ENCODE results near the gene ALG3.
"Not testable (repeated sequence)": the region's sequence is repeated elsewhere in the genome, so short reads cannot be mapped to it uniquely, and the experiment has no call there.

The ALG3 gene

DNA sequence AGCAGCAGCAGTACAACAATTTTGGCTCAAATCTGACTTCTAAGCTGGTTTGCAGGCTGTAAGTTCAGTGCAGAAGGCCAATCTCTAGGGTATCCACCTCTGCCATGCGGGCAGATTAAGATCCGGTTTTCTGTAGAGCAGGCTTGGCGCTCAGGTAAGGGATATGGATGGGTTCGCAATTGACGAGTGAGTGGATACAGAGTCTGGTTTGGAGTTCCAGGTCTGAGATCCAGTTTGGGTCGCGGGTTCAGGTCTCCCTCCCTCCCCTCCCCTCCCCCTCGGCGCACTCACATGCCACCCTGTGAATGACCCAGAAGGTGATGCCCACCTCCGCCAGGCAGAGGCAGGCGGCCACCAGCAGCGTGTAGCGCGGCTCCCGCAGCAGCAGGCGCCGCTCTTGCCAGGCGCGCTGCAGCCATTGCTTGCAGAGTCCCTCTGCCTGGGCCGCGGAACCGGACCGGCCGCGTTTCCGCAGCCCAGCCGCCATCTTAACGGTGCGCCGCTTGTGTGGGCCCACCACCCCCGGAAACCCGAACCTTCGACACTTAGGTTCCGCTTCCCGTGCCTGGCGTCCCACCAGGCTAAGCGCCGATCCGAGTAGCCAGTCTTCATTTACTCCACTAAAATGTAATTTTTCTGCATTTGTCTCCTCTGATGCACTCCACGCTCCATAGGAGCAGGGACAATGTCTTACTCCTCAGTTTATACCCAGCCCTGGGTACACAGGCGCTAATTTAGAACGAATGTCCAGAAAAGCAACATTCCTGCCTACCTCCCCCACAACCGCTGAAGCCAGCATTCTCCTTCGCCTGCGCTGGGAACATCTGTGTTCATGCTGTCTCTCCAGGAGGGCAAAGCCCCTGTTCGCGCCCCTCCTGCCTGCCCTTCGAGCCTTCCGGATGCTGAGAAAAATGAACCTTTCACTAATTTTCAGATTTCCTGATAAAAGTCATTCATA lies at the start of gene ALG3:
Gene ALG3 (minus strand): TSS at position 509 of the 958 bp plus-strand sequence. CDS start 22 bp downstream, at position 487.
- DNase-seq (ENCODE audit: low read depth), result peak; percentile 60
- peak within 1 kb of the TSS; percentile 86 for H3K4me3 ChIP-seq (ENCODE audit: low read depth, low read length)

DNA sequence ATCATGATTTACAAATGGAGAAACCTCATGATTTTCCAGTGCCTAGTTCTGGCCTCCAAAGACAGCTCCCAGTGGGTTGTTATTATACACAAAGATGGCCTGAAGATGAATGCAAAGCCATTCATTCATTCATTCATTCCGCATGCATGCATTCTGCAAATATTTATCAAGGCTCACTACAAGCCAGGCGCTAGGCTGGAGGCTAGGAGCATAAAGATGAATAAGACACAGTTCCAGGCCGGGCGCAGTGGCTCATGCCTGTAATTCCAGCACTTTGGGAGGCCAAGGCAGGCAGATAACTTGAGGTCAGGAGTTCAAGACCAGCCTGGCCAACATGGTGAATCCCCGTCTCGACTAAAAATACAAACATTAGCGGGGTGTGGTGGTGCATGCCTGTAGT lies 47.9 kb upstream of the ALG3 start:
- no peak overlapping the region for H3K4me3 ChIP-seq (ENCODE audit: low read depth, low read length)
- DNase-seq (ENCODE audit: low read depth), result no peak

DNA sequence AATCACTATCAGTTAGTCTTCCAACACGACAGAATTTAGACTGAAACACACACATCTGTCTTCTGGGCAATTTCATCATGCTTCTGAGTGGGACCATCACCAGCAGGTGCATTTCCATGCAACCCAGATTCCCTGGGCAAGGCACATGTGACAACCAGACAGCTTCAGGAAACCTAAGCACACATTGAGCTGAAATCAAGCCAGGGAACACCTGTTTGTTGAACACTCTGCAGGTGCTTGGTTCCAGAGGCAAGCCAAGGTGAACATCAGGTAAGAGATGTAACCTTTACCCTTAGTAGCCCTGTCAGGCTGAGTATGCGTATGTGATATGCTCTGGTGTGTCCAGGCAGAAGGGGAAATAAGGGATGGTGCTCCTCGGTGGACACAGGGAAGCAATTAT lies 47.0 kb upstream of the ALG3 start:
- no peak overlapping the region for H3K4me3 ChIP-seq (ENCODE audit: low read depth, low read length)
- no peak for DNase-seq (ENCODE audit: low read depth)

DNA sequence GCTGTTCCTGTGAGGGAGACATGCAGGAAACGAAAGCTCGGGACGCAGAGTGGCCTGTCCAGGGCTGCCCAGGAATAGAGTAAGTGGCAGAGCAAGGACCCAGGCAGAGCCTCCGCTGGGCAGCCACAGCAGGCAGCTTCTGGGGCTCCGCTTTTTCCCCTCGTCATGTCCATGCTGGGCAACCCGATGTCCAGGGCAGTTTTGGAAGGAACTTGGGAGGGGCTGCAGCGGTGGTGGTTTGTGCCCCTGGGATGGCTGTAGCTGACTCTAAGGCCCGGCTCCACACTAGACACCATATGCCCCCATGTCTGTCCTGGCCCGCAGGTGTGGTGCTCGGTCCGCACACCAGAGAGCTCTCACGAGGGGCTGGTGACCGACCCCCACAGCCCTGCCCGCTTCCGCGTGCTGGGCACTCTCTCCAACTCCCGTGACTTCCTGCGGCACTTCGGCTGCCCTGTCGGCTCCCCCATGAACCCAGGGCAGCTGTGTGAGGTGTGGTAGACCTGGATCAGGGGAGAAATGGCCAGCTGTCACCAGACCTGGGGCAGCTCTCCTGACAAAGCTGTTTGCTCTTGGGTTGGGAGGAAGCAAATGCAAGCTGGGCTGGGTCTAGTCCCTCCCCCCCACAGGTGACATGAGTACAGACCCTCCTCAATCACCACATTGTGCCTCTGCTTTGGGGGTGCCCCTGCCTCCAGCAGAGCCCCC lies 43.1 kb upstream of the ALG3 start:
- H3K4me3 ChIP-seq (ENCODE audit: low read depth, low read length), result no peak overlapping the region

DNA sequence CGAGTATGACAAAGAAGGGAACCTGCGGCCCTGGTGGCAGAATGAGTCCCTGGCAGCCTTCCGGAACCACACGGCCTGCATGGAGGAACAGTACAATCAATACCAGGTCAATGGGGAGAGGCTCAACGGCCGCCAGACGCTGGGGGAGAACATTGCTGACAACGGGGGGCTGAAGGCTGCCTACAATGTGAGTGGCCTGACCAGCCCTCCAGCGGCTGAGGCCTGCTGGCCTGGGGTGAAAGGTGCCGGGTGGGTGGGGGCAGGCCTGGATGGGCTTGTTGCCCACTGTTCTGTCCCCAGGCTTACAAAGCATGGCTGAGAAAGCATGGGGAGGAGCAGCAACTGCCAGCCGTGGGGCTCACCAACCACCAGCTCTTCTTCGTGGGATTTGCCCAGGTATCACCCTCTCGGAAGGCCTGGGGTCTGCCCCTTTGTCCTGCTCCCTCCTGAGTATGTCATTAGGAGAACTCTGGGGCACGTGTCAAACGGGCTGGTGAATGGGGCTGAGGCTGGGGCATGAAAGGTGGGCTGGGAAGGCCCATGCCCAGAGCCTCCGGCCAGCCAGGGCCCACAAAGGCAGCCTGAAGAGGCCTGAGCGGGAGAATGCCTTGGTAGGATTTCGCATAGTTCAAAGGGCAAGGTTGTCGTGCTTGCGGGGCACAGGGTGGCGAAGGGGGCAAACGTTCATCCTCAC lies 42.4 kb upstream of the ALG3 start:
- H3K4me3 ChIP-seq (ENCODE audit: low read depth, low read length), result no peak overlapping the region
- no peak for DNase-seq (ENCODE audit: low read depth)

More for the DNA sequence above, 43.1 kb upstream of the ALG3 start:
- no peak for DNase-seq (ENCODE audit: low read depth)

DNA sequence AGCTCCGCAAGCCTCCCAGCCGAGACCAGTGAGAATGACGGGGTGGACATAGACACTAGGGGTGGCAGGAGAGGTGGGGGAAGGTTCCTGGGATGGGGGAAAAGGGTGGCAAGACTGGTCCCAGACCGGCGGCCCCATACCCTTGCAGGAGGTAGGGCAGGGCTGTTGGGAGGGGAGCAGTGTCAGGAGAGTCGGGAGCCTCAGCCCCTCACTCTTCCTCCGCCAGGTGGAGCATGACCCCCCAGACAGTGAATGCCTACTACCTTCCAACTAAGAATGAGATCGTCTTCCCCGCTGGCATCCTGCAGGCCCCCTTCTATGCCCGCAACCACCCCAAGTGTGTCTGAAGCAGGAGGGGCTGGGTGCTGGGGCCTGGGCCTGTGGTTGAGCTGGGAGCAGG lies 41.6 kb upstream of the ALG3 start:
- no peak overlapping the region for H3K4me3 ChIP-seq (ENCODE audit: low read depth, low read length)
- no peak for DNase-seq (ENCODE audit: low read depth)

DNA sequence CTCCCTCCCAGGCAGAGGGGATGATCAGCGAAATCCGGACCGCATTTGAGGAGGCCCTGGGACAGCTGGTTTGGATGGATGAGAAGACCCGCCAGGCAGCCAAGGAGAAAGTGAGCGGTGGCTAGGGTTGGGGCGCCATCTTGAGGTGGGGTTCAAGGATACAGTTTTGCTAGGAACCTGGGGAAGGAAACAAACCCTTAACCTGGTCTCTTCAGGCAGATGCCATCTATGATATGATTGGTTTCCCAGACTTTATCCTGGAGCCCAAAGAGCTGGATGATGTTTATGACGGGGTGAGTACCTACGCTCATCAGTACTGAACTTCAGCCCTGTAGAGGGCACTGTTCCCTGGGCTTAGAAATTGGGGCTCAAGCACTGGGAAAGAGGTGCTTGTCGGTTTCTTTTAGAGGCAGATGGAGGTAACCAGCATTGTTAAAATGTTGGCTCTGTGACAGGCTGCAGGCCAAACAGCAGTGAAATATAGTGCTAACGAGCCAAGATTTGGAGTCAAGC lies 40.7 kb upstream of the ALG3 start:
- DNase-seq (ENCODE audit: low read depth), result peak; percentile 8

DNA sequence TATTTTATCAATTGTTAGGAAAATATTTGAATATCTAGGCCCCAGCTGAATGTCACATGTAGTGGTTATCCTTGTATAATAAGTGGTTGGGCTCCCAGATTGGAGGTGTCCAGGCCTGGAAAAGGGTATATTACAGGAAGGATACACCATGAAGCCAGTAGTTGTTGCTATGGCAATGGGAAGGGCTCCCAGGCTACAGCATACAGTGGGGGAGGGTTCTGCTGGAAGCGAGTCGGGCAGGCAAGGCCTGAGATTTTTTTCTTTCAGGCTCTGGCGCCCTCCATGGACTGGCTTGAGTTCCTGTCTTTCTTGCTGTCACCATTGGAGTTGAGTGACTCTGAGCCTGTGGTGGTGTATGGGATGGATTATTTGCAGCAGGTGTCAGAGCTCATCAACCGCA lies 35.9 kb upstream of the ALG3 start:
- H3K4me3 ChIP-seq (ENCODE audit: low read depth, low read length), result no peak overlapping the region
- peak; percentile 42 for DNase-seq (ENCODE audit: low read depth)

More for the DNA sequence above, 40.7 kb upstream of the ALG3 start:
- H3K4me3 ChIP-seq (ENCODE audit: low read depth, low read length), result no peak overlapping the region

DNA sequence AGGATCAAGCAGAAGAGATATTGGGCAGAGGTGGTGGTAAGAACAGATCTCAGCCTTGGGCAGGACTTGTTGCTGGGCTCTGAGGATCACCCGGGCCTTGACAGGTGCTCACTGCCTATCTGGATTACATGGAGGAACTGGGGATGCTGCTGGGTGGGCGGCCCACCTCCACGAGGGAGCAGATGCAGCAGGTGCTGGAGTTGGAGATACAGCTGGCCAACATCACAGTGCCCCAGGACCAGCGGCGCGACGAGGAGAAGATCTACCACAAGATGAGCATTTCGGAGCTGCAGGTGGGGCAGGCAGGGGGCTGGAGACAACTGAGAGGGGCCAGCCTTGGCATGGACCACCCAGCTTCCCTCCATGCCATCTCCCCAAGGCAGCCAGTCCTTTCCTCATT lies 34.9 kb upstream of the ALG3 start:
- H3K4me3 ChIP-seq (ENCODE audit: low read depth, low read length), result no peak overlapping the region
- DNase-seq (ENCODE audit: low read depth), result no peak

DNA sequence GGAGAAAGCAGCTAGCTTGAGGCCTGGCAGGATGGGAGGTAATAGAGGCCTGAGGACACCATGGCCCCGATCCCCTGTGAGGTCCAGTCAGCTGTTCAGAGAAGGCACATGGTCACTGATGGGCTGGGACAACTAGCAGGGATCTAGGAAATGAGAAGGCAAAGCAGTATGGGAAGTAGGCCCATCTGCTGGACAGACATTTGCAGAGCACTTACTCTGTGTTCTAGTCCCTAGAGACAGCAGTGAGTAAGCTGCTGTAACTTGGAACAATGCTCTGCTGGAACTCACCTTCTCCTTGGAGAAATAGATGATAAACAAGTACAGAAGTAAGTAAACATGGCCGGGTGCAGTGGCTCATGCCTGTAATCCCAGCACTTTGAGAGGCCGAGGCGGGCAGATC lies 34.2 kb upstream of the ALG3 start:
- DNase-seq (ENCODE audit: low read depth), result no peak
- H3K4me3 ChIP-seq (ENCODE audit: low read depth, low read length), result no peak overlapping the region

DNA sequence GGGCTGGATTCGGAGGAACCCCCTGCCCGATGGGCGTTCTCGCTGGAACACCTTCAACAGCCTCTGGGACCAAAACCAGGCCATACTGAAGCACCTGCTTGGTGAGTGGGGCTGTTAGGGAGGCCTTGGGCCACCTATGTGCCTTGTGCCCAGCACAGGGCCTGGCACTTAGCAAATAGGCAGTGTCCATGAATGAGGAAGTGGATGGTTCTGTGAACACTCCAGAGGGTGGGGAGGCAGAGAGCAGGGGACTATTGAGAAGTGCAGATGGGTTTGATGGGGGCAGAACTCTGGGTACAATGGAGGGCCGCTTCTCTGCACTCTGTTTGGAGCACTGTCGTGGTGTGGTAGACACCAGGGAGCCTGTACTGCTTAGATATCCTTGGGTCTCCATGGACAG lies 28.6 kb upstream of the ALG3 start:
- H3K4me3 ChIP-seq (ENCODE audit: low read depth, low read length), result no peak overlapping the region
- DNase-seq (ENCODE audit: low read depth), result no peak

DNA sequence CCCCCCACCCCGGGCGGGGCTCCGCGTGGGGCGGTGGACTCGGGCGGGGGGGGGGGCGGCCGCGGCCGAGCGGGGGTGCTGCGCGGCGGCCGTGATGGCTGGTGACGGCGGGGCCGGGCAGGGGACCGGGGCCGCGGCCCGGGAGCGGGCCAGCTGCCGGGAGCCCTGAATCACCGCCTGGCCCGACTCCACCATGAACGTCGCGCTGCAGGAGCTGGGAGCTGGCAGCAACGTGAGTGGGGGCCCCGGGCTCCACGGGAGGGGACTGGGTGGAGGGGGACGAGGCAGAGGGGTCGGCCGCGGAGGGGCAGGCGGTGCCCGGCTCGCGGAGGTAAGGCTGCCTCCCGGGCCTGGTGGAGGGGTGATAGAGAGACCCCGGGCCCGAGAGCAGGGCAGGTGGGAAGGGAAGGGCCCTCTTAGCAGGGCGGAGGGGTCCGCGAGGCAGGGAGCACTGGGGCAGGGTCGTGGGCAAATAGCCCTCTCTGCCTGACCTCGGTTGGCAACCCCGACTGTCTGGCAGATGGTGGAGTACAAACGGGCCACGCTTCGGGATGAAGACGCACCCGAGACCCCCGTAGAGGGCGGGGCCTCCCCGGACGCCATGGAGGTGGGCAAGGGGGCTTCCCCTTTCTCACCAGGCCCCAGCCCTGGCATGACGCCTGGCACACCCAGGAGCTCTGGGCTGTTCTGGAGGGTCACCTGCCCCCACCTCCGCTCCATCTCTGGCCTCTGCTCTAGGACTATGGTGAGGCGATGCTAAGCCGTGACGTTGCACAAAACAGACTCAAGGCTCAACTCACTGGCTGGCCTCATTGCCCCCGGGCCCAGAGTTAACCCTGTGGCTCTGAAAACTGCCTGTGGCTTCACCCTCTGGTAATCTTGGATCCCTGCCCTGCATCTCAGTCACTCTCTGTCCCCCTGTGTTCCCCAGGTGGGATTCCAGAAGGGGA lies 27.5 kb upstream of the ALG3 start, which contains the start of gene ECE2:
Gene ECE2 (plus strand): TSS at position 62 of the 950 bp plus-strand sequence. CDS start 132 bp downstream, at position 194.
- DNase-seq (ENCODE audit: low read depth), result no peak
- no peak within 1 kb of the TSS for H3K4me3 ChIP-seq (ENCODE audit: low read depth, low read length)

DNA sequence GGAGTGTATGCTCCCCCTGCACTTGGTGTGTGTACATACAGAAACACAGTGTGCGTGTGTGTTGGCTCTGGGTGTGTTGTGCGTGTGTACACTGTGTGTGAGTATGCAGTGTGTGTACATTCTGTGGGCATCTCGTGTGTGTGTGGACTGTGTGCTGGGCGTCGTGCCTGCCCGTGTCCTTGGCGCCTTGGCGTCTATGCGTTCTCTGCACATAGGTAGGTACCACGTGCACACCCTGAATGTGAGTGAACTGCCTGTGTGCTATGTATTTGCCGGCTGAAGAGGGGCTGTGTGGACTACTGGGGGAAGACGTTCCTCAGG lies 26.6 kb upstream of the ALG3 start:
- no peak overlapping the region for H3K4me3 ChIP-seq (ENCODE audit: low read depth, low read length)
- no peak for DNase-seq (ENCODE audit: low read depth)

DNA sequence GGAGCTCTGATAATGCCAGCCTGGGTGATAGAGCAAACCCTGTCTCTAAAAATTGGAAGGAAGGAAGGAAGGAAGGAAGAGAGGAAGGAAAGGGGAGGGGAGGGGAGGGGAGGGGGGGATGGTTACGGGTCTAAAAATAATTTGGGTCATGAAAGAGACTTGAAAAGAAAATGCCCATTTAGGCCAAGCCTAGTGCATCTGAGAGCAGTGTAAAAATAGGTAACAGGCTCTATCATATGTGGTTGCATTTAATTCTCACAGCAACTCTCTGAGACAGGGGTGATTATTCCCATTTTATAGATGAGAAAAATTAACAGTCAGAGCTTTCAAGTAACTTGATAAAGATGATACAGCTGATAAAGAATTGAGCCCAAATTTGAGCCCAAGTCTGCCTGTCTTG lies 23.5 kb upstream of the ALG3 start:
- H3K4me3 ChIP-seq (ENCODE audit: low read depth, low read length), result no peak overlapping the region
- no peak for DNase-seq (ENCODE audit: low read depth)

DNA sequence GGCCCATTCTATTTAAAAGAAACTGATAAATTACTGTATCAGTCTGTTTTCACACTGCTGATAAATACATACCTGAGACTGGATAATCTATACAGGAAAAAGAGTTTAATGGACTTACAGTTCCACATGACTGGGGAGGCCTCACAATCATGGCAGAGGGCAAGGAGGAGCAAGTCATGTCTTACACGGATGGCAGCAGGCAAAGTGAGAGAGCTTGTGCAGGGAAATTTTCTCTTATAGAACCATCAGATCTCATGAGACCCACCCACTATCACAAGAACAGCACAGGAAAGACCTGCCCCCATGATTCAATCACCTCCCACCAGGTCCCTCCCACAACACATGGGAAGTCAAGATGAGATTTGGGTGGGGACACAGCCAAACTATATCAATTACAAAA lies 18.5 kb upstream of the ALG3 start:
- not testable (repeated sequence) for DNase-seq (ENCODE audit: low read depth); H3K4me3 ChIP-seq (ENCODE audit: low read depth, low read length)

DNA sequence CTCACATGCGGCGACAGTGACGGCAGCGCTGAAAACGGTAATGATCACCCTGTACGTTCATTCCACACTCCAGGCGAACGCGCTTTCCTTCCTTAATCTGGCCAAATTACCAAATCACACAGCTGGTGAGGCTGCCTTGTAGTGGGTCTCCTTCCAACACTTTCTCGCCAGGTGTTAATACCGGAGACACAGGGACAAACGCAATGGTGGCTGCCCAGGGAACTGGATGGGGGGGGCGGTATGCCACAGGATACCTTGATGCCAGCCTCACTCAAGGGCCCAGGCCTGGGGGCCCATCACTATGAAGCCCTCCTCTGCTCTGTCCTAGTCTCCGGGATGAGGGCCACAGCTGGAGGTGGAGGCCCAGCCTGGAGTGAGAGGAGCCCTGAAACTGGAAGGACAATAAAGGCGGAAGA lies 14.0 kb upstream of the ALG3 start:
- H3K4me3 ChIP-seq (ENCODE audit: low read depth, low read length), result no peak overlapping the region
- DNase-seq (ENCODE audit: low read depth), result no peak

DNA sequence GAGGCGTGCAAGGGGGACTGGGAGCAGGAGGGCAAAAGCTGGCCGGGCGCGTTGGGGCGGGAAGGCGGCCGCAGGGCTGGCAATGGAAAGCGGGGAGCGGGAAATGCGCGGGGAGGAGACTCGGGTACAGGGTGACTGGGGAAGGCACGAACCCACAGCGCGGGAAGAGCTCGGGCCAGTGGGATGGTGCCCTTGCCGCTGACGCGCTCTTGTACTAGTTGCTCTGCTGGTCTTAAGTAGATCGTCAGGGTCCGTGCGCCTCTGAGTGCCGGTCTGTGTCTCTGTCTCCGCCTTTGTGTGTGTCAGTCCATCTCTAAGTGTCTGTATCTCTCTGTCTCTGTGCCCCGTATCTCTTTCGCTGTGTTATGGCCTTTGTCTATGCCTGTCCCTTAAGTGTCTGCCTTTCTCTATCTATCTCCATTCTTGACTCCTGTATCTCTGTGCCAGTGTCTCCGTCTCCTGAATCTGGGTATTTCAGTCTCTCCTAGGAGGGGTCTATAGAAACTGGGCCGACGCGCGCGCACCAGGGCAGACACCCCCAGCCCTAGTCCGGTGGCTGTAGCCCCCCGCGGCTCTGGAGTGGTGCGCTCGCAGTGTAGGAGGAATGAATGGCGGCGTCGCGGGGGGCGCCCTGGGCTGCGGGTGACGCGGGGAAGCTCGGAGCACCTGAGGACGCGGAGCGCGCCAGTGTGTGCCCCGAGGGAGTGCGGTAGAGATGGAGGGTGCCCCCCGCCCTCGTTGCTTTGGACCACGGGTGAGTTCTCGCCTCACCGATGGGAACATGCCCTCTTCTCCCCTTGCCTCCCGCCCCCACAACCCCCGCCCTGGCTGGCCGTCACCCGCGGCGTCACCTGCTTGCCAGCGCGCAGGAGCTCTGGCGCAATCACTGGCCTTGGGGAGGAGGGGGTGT lies 13.3 kb upstream of the ALG3 start:
- DNase-seq (ENCODE audit: low read depth), result no peak
- H3K4me3 ChIP-seq (ENCODE audit: low read depth, low read length), result peak overlapping the region; percentile 51
